ENCODE data around the gene PARP9.

GRCh38 chr3:122546151-122546550, 17.9 kb downstream of the PARP9 start:
- TF ChIP-seq CTCF (IDR thresholded peaks at IDR 0.05) (no peak), EZH2phosphoT487 (IDR thresholded peaks at IDR 0.05) (no peak)

All from neural progenitor cell (in vitro differentiated cells).